ENCODE results near the gene CENPH.
"Not testable (repeated sequence)": the region's sequence is repeated elsewhere in the genome, so short reads cannot be mapped to it uniquely, and the experiment has no call there.

Gene CENPH

DNA sequence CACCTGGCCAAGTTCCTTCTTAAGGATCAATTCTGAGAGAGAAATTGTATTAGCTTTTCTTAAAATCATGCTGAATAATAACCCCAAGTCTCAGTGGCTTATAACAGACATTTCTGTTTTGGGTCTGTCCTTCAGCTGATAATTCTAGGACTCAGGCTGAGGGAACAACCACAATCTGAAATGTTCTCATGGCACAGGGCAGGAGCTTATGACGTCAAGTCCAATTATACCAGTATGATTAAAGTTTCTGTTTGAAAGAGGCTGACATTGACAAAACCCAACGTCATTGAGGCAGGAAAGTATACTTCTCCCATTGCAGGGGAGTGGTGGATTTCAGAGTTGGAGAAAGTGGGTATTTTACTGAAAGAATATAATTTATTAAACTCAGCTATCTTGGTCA lies 21.8 kb downstream of the CENPH start:
- DNase-seq (ENCODE audit: low spot score), result no peak

DNA sequence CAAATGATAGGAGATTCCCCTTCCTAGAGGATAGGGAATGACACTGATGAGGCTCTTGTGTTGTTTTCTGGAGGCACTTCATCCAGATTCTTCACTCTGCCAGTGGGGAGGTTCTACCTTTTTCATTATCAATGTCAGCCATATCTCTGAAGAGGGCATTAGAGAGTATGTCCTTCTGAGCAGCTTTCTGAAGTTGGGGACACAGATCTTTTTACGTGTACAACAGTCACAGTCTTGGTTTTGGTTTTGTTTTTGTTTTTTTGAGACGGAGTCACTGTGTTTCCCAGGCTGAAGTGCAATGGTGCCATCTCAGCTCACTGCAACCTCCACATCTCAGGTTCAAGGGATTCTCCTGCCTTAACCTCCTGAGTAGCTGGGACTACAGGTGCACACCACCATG lies 22.6 kb downstream of the CENPH start:
- no peak for DNase-seq (ENCODE audit: low spot score)

DNA sequence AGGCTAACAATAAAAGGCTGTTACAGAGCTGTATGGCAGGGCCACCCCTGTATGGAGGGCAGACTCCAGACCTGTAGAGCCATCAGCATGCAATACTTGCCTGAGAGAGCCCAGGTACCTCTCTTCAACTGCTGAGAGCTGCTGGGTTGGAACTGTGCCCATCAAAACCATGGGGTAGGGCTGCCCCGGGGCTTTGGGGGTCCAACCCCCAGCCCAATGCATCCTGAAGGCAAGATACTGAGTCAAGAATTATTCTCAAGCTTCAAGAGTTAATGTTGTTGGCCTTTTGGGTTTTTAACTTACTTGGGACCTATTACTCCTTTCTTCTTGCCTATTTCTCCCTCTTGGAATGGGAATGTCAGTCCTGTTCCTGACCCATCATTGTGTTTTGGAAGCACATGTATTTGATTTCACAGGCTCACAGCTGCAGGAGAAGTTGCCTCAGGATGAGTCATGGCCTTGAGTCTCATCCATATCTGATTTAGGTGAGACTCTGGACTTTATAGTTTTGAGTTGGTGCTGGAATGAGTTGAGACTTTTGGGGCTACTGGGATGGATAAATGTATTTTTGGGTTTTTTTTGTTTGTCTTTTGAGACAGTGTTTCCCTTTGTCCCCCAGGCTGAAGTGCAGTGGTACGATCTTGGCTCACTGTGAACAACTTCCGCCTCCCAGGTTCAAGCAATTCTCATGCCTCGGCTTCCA lies 24.3 kb downstream of the CENPH start:
- no peak for DNase-seq (ENCODE audit: low spot score)

DNA sequence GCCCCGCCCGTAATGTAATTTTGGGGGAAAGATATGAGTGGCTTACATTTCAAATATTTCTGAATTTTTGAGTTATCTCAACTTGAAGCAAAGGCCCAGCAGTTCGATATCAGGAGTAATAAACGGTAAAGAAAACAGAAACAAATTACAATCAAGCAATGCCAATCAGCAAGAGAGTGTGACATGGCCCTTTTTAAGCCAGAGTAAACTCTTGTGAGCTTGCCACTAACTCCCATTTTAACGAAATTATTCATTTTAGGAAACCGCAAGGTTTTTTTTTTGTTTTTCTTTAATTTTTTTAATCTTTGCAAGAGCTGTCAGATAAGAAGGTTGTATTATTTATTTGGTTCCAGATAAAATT lies 27.7 kb downstream of the CENPH start:
- no peak for DNase-seq (ENCODE audit: low spot score)

DNA sequence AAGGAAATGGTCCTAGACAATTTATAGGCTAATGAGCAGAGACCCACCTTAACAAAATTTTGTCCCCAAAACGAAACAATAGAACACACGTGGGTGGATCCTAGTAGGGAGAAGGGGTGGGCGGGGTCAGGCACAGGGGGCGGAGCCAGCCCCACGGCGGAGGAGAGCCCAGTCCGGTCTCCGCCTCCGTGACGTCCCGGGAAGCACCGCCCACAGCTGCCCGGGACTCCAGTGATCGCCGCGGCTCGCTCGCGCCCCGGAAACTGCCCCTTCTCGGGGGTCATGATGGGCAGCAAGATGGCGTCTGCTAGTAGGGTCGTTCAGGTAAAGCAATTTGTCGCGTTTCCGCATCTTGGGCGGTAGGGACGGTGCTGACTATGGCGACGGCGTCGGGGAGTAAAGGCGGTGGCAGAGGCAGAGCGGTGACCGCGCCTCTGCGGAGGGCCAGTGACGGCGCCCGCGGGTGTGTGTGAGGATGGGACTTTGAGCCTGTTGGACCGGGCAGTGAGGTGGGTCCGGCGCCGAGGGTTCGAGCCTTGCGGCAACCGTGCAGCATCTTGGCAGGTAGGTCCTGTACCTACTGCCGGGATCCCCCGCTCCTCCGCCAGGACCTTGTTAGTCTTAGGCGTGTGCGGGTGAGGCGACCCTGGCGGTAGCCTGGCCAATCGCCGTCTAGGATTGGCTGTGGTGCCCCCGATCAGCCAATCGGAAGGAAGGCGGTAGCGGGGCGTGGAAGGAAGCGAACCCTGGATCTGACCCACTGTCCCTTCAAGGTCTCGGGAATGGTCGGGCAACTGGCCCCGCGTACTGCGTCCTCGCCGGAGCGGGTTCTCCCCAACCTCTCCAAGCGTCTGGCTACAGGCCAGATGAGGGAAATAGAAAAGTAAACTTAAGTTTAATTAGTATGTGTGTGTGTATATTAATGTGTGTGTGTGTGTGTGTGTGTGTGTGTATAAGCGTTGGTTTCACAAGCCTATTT lies 28.5 kb downstream of the CENPH start:
- DNase-seq (ENCODE audit: low spot score), result peak; percentile 86

DNA sequence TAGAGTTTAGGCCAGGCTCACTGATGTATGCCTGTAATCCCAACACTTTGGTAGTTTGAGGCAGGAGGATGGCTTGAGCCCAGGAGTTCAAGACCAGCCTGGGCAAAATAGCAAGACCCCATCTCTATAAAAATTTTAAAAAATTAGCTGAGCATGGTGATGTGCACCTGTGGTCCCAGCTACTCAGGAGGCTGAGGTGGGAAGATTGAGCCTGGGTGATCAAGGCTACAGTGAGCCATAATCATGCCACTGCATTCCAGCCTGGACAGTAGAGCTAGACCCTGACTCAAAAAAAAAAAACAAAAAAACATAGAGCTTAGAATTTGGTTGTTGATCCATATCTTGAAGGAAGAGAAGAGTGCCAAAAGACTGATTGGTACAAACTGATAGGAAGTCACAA lies 30.6 kb downstream of the CENPH start:
- no peak for DNase-seq (ENCODE audit: low spot score)

DNA sequence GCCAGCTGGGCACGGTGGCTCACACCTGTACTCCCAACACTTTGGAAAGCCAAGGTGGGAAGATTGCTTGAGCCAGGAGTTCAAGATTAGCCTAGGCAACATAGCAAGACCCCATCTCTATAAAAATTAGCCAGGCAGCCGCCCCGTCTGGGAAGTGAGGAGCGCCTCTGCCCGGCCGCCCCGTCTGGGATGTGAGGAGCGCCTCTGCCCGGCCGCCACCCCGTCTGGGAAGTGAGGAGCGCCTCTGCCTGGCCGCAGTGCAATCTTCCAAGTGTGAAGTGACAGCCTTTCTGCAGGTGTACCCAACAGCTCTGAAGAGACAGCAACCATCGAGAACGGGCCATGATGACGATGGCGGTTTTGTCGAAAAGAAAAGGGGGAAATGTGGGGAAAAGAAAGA lies 31.0 kb downstream of the CENPH start:
- not testable (repeated sequence) for DNase-seq (ENCODE audit: low spot score)

DNA sequence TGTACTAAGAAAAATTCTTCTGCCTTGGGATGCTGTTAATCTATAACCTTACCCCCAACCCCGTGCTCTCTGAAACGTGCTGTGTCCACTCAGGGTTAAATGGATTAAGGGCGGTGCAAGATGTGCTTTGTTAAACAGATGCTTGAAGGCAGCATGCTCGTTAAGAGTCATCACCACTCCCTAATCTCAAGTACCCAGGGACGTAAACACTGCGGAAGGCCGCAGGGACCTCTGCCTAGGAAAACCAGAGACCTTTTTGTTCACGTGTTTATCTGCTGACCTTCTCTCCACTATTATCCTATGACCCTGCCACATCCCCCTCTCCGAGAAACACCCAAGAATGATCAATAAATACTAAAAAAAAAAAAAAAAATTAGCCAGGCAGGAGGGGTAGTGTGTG lies 31.4 kb downstream of the CENPH start:
- not testable (repeated sequence) for DNase-seq (ENCODE audit: low spot score)

DNA sequence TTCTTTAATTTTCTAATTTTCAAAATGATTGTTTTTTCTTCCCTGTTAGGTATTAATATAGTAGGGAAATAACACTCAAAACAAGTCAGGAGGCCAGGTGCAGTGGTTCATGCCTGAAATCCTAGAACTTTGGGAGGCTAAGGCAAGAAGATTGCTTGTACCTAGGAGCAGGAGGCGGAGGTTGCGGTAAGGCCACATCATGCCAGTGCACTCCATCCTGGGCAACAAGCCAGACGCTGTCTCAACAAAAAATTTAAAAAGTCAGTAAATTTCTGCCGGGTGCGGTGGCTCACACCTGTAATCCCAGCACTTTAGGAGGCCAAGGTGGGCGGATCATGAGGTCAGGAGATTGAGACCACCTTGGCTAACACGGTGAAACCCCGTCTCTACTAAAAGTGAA lies 35.1 kb downstream of the CENPH start:
- DNase-seq (ENCODE audit: low spot score), result no peak

DNA sequence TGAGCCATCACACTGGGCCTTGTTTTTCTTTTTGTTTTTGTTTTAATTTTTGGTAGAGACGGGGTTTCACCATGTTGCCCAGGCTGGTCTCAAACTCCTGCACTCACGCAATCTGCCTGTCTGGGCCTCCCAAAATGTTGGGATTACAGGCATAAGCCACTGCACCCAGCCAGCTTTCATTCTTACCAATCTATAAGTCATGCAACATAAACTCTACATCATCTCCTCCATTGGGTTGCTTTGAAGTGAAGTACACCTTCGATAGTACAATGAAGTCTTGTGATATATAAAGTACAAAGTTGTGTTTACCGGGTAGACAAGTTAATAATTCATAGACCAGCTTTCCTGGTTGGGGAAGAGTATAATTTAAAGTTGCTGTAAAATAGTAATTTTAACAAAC lies 36.5 kb downstream of the CENPH start:
- DNase-seq (ENCODE audit: low spot score), result no peak

DNA sequence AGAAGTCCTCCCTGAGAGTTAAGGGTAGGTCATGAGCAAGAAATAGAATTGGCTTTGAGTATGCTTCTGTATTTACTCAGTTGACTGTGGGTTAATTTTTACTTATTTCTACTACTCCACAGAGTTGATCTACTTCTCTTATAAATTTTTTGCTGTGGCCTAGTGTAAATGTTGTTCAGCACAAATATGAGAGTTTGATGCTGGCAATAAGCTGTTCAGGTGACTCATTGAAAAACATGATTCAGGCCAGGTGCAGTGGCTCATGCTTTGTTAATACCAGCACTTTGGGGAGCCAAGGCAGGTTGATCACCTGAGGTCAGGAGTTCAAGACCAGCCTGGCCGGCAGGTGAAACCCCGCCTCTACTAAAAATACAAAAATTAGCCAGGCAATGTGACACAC lies 40.8 kb downstream of the CENPH start:
- no peak for DNase-seq (ENCODE audit: low spot score)

DNA sequence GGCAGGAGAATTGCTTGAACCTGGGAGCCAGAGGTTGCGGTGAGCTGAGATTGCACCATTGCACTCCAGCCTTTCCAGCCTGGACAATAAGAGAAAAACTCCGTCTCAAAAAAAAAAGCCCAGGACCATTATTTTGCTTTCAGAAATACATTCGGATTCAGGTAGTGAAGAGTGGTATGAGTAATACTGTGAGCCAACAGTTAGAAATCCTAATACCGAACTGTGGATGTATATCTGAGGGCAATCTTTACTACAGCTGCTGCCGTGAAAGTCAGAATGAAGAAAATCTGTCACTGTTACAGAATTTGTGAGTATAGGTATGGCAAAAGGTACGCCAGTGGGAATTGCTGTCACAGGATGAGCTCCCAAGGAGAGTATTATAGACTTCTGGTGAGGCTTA lies 41.9 kb downstream of the CENPH start:
- DNase-seq (ENCODE audit: low spot score), result no peak

DNA sequence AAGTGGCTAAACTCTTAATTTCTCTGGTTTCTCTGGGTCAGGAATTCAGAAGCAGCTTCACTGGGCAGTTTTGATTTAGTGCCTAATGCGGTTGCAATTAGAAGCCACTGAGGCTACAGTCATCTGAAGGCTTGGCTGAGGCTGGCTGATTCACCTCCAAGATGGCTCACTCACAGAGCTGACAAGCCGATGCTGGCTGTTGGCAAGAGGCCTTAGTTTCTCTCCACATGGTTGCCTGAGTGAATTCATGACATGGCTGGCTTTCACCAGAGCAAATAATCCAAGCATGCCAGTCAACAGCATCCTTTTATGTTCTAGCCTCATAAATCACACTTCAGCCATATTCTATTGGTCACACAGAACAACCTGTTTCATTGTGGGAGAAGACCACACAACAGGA lies 42.5 kb downstream of the CENPH start:
- no peak for DNase-seq (ENCODE audit: low spot score)

DNA sequence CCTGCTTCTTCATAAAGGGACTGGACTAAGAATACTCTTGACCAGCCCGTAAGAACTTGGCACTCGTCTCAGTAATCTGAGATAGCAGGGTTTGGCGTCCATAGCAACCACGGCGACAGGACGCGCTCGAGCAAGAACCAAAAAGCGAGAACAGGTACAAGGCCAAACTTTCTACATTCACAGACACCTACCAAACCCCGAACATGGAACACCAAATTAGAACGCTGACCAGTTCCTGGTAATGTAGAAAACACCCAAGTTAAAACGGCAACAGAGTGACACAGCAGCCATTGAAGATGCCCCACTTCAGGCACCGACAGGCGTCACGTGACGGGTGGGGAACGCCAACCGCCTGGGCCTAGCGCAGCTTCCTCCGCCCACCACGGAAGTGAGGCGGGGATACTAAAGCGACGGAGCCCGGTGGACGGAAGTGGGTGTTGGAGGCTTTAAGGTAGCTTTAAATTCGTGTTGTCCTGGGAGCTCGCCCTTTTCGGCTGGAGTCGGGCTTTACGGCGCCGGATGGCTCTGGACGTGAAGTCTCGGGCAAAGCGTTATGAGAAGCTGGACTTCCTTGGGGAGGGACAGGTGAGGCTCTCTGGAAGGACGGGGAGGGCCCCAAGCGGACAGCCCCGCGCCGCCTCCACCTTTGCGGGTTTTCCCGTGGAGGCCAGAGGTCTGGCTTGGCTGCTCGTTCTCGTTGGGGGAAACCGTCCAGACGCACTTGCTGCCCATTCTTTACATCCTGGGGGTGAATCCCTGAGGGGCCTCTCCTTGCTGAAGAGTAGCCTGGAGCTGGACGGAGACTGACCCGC lies 45.3 kb downstream of the CENPH start, which contains the start of gene CDK7:
TSS of gene CDK7 (plus strand) at position 430 of the 812 bp plus-strand sequence. CDS start at position 520, 90 bp downstream.
- DNase-seq (ENCODE audit: low spot score), result peak; percentile 88

DNA sequence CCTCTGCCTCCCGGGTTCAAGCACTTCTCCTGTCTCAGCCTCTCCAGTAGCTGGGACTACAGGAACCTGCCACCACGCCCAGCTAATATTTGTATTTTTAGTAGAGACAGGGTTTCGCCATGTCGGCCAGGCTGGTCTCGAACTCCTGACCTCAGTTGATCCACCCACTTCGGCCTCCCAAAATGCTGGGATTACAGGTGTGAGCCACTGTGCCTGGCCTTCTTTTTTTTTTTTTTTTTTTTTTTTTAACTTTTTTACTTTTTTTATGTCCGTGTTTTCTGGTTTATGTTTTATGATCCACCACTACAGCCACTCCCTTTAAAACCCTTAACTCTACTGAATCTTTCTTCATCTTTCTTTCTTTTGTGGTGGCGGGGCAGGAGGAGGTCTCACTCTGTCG lies 47.4 kb downstream of the CENPH start:
- DNase-seq (ENCODE audit: low spot score), result not testable (repeated sequence)

DNA sequence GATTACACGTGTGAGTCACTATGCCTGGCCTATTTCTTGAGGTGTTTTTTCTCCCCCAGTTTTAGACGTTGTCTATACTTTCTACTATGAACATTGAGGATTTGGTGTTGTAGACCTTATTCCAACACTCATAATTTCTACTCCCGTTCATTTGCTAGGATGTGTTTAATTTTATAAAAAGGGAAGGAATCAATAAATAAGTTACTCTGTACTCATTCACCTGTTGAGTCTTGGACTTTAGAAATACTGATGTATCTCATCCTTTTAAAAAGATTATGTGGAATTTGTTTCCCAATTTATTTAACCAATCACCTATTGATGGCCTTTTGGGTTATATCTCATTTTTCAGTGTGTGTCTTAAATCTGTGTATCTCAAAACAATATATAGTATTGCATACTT lies 48.5 kb downstream of the CENPH start:
- no peak for DNase-seq (ENCODE audit: low spot score)

DNA sequence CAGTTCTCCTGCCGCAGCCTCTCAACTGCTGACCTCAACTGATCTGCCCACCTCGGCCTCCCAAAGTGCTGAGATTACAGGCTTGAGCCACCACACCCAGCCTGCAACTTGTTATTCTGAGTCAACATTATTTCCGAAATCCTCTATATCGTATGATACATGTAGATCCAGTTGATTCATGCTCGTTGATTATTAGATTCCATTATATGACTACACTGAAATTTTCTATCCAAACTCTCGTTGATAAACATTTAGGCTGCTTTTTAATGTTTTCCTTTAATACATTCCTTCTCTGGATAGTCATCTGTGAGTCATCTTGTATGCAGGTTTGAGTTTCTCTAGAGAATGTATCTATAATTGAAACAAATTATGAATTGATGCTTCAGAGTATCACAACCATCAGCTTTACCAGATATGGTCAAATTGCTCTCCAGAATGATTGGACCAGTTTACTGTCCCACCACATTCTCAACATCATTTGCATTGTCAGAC lies 49.4 kb downstream of the CENPH start:
- no peak for DNase-seq (ENCODE audit: low spot score)

DNA sequence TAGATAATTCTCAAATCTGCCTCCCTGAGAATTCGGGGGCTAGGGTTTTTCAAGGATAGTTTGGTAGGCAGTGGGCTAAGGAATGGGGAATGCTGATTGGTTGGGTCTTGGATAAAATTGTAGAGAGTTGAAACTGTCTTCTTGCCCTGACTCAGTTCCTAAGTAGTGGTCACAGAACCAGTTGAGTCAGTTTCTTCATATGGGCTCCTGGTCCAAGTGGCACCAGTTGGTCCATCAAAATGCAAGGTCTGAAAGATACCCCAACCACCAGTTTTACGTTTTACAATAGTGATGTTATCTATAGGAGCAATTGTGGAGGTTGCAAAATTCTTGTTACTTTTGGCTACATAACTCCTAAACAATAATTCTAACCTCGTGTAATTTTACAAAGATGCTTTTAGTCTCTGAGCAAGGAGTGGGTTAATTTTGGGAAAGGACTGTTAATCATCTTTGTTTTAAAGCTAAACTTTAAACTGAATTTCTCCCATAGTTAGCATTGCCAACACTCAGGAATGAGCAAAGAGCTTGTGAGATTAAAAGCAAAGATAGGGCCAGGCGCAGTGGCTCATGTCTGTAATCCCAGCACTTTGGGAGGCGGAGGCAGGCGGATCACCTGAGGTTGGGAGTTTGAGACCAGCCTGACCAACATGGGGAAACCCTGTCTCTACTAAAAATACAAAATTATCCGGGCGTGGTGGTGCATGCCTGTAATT lies 53.0 kb downstream of the CENPH start:
- no peak for DNase-seq (ENCODE audit: low spot score)

DNA sequence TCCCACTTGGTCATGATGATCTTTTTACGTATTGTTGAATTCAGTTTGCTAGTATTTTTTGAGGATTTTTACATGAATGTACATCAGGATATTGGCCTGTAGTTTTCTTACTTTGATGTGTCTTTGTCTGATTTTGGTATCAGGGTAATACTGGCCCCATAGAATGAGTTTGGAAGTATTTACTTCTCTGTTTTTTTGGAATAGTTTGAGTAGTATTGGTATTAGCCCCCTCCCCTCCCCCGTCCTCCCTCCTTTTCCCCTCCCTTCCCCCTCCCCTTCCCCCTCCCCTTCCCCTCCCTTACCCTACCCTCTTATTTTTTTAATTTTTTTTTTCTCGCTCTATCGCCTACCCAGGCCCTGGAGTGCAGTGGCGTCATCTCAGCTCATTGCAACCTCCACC lies 55.6 kb downstream of the CENPH start:
- no peak for DNase-seq (ENCODE audit: low spot score)

DNA sequence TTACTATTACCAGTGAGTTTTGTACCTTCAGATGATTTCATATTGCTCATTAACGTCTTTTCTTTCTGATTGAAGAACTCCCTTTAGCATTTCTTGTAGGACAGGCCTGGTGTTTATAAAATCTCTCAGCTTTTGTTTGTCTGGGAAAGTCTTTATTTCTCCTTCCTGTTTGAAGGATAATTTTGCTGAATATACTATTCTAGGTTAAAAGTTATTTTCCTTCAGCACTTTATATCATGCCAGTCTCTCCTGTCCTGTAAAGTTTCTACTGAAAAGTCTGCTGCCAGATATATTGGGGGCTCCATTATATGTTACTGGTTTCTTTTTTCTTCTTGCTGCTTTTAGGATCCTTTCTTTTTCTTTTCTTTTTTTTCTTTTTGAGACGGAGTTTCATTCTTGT lies 58.6 kb downstream of the CENPH start:
- no peak for DNase-seq (ENCODE audit: low spot score)

DNA sequence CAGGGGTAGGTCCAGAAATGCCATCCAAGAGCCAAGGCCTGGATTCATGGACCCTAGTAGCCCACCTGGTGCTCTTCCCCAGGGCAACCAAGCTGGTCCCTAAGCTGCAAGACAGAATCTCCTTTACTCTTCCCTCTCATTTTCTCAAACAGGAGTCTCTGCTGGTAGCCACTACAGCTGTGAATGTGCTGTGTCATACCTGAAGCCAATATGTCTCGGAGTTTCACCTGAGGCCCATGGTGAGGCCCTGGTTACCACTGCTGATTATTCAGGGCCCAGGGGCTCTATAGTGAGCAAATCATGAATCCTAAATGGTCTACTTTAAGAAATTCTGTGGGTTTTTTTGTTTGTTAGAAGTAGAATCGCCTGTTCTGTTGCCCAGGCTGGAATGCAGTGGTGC lies 61.2 kb downstream of the CENPH start:
- no peak for DNase-seq (ENCODE audit: low spot score)

DNA sequence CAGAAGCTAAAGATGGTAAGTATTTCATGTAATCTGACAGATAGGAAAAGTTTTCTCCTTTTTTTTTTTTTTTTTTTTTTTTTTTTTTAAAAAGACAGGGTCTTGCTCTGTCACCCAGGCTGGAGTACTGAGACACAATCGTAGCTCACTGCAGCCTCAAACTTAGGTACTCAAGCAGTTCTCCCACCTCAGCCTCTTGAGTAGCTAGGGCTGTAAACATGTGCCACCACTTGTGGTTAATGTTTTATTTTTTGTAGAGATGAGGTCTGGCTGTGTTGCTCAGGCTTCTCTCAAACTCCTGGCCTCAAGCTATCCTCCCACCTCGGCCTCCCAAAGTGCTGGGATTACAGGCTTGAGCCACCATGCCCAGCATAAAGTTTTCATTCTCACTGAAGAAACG lies 63.1 kb downstream of the CENPH start:
- no peak for DNase-seq (ENCODE audit: low spot score)

All from SW480 (cell line).